HG02840 (cell line): ENCODE data around the gene TSPAN9.

Source experiments
- ATAC-seq: cut with Tn5 transposase; IDR thresholded peaks from one replicate; pipeline ENCODE4 v1.9.1; 2021; ENCODE audit warnings: mild to moderate bottlenecking, moderate library complexity, moderate number of reproducible peaks; ENCODE audit not compliant: unreplicated experiment, low FRiP score

TSPAN9 gene

DNA sequence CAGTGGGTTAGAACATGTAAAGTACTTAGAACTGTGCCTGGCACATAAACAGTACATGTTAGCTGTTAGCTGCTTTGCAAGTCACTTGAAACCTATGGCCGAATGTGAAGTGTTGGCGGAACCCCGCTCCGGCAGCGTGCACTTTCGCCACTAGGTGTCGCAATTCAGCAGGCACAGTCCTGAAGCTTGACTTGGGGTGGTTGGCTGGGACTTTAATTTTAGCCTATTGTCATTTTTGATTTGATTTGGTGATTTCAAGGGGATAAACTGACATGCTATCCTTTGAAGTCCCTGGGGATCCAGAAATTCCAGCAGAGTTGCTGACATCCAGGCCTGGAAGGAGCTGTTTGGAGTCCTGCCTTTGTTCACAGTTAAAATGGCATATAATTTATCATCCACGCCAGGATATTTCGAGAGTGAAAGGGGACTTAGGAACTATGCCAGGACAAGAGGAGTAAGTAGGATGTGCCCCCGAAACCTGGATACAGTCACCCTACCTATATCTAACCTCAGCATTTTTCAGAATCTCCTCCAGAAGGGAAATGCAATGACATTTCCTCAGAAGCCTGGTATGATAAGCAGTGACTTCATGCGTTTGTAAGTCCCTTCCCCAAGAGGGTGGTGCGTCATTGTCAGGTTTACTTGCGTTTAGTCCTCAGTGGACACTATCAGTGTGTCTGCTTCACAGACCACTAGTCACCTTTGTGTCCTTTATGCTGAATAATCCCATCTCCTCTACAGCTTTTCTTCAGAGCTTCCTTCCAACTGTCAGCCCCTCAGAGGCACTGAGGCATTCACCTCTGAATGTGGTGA, 3.5 kb upstream of the TSPAN9 start:
- ATAC-seq = no peak

DNA sequence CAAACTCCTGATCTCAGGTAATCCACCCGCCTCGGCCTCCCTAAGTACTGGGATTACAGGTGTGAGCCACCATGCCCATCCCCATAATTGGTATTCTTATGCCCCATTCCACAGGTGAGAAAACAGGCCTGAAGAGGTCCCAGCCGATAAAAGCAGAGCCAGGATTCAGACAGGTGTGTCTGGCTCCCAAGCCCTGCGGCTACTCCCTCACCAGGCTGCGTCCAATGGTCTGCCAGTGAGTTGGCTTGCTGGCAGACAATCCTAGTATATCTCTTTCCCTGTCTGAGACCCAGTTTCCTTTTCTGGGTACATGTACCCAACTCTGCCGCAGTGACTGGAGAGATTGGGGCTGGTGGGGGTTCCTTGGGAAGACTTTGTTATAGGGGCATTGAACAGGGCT, 1.9 kb upstream of the TSPAN9 start:
- no peak for ATAC-seq

GRCh38 chr12:3077572-3078081, 448 bp downstream of the TSPAN9 start:
- ATAC-seq = no peak

GRCh38 chr12:3078086-3078820, 1.1 kb downstream of the TSPAN9 start:
- ATAC-seq = no peak

- no peak for ATAC-seq
Measured at GRCh38 chr12:3081091-3081490, 3.9 kb downstream of the TSPAN9 start.

DNA sequence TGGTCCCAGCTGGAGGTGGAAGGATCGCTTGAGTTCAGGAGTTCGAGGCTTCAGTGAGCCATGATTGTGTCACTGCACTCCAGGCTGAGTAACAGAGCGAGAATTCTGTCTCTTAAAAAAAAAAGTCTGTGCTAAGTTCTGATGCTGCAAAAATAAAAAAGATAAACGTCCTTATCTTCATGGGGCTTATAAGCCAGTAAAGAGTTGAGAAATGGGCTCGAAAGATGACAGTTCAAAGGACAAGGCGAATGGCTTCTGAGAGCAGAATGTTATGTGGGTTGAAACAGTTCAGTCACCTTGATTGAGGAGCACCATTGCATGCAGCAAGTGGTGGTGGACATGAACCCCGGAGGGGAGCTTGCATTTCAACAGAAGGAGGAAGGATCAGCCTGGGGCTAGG, 4.7 kb downstream of the TSPAN9 start:
- no peak for ATAC-seq

- ATAC-seq = no peak
Measured at GRCh38 chr12:3083241-3083920, 6.2 kb downstream of the TSPAN9 start.

DNA sequence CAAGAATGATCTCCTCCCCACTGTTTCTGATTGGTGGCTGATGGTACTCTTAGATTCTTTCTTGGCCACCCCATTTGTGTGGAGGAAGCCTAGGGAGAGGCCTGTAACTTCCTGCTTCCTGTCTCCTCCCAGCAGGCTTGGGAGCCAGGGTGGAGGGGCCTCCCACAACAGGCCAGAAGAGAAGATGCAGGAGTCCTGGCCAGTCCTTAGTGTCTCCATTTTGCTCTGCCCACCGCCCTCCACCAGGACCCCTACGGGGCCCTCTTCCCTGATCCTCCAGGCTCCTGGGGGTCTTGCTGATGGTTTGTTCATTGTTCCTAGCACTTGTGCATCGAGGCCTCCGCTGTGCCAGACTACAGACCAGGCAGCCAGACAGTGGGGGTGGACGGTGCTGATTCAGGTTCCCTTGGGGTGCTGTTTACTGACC, 6.8 kb downstream of the TSPAN9 start:
- ATAC-seq = no peak

DNA sequence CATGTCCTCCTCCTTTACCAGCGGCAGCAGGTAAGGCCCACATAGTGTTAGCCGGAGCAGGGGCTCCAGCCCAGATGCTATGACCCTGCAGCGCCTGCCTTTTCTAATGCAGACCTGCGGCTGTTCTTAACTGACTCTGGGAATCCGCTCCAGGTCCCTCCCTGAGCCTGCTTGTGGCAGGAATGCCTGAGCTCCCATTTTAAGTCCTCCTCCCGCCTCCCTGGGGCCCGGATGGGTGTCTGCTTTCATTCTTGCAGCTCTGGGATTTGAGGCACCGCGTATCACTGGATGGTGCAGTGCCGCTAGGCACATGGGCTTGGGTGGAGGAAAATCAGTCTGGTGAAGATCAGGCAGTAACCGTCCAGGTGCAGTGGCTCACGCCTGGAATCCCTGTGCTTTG, 7.6 kb downstream of the TSPAN9 start:
- ATAC-seq = no peak

DNA sequence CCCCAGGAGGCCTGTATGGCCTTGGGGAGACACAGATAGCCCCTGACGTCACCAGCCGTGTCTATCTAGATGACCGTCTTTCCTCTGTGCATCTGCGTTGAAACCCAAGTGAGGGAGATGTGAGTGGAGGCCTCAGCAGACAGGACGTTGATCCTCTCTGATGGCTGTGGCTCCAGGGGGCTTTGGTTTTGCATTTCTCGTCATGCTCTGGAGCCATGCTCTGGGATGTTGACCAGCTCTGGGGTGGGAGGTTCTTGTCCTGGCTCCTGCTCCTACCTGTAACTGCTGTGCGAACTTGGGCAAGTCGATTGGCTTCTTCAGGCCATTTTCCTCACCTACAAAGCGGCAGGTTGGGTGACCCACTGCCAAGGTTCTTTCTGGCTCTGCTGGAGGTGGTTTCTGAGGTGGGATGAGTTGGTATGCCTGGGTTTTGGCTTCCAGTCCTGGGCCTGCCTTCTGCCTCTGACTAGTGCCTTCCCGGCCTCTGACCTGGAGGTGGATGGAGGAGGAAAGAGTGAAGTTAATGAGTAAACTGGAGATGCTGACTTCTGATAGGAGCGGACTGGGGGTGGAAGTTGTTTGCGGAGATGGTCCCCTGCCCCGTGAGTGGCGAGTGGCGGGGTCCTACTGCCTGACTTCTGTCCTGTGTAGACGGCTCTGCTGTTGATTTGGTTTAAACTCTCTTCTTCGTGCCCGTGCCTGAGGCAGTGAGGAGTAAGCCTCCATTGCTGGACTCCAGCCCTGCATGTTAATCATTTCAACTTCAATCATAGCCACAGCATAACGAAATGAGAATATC, 8.4 kb downstream of the TSPAN9 start:
- ATAC-seq = no peak

DNA sequence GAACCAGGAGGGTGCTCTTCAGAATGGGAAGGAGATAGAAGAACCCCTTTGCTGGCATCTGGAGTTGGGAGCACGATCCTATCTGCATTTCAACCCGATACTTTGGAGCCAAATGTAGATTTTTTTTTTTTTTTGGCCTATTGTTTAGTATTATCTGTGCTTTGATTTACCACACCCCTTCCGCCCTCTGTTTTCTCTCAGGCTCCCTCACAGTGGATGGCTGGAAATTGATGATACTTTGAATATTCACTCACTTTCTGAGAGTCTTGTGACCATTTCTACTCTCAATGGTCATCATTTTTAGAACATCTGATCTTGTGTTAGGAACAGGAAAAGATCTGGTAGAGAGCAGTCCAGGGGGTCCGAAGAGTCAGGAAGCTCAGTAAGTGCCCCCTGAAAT, 9.0 kb downstream of the TSPAN9 start:
- no peak for ATAC-seq

DNA sequence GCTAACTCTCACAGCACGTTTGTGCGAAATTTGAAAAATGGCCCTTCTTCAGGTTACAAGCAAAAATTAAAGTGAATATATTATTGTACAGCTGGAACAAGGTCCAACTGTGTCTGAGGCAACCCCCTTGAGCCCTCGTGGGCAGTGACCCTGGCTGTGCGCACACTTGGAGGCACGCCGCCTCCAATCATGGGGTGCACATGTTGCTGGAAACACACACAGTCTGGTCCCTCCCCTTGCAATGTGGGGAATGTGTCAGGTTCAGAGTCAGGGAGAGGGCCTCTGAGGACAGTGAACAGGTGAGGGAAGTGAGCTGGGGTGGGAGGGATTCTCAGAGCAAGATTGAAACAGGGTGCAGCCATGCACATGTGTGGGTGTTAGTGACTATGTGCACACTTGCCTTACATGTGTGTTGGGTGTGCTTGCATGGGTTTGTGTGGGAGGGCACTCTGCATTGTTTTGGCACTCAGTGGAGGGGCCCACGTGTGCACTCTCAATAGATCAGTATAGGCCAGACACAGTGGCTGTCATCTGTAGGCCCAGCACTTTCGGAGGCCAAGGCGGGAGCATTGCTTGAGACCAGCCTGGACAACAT, 9.6 kb downstream of the TSPAN9 start:
- ATAC-seq = no peak

- ATAC-seq = no peak
Measured at GRCh38 chr12:3087758-3088650, 10.8 kb downstream of the TSPAN9 start.

DNA sequence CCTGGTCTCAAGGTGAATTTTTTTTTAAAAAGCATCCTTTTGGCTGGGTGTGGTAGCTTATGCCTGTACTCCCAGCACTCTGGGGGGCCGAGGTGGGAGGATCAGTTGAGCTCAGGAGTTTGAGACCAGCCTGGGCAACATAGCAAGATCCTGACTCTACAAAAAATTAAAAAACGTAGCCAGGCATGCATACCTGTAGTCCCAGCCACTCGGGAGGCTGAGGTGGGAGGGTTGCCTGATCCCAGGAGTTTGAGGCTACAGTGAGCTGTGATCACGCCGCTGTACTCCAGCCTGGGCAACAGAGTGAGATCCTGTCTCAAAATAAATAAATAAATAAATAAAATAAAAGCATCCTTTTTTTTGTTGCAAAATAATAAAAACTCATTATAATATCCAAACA, 12.4 kb downstream of the TSPAN9 start:
- ATAC-seq = no peak

DNA sequence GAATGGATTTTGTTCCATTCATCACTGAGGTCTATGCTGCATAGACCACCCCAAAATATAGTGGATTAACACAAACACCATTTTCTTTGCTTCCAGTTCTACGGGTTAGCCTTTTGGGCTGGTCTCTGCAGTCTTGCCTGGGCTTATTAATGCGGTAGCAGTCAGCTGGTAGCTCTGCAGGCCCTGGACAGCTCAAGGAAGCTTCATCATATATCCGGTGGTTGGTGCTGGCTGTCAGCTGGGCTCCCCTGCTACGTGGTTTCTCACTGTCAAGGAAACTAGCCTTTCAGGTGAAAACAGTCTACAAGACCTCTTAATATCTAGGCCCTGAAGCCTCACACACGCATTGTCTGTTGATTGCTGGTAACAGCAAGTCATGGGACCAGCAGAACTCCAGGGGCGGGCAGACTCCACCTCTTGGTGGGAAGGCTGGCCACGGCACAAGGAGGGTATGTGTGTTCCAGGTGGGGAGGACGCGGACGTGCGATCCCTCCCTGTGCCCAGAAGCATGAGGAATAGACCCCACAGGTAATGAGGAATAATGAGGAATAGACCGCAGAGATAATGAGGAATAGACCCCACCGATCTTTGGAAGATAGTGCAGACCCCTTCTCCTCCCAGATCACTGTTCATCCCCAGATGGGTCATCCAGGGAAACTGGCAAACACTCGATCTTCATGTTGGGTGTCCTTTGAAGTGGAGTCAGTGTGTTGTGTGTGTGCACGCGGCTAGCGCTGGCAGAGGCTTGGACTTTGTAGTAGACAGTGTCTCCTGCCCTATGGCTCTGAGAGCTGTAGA, 13.3 kb downstream of the TSPAN9 start:
- ATAC-seq = no peak

- ATAC-seq = no peak
Measured at GRCh38 chr12:3091038-3091319, 13.8 kb downstream of the TSPAN9 start.

- no peak for ATAC-seq
Measured at GRCh38 chr12:3091382-3092241, 14.4 kb downstream of the TSPAN9 start.

GRCh38 chr12:3092764-3093163, 15.6 kb downstream of the TSPAN9 start:
- no peak for ATAC-seq
